Measurements from ENCODE around the gene AGPAT4. TPM values are rescaled to one million over a fixed set of nuclear protein-coding genes. Genes with fewer than 3 reads are reported as not detected.

AGPAT4 gene
- total and polyA plus RNA-seq, 2 donors (not counting 3 experiments of a cell fraction or from before 2014, with no cell fraction given), result 10.2 to 15.2 TPM

- no peaks in the 10 kb centered on the region for H3K9me3 ChIP-seq (replicated peaks; ENCODE audit: control insufficient read depth, insufficient read depth, low read length)
- ChIA-PET CTCF (no interaction called here), POLR2A (no interaction called here)
- no peak for FAIRE-seq
- peaks cover 3 to 16% of the 10 kb centered on the region in 2 experiments for H3K36me3 ChIP-seq (ENCODE audit: control insufficient read depth in 2 of 2, extremely low read depth in 1 of 2, insufficient read depth in 2 of 2, low read length in 2 of 2)
- no TSS peak for BruUV-seq (replicated peaks)
- no peaks in the 10 kb centered on the region for H3K27me3 ChIP-seq (ENCODE audit: control insufficient read depth in 2 of 2, insufficient read depth in 2 of 2, low read length in 2 of 2)
- H3K4me1 ChIP-seq (ENCODE audit: control insufficient read depth, extremely low read depth, insufficient read depth, low read length), result no peaks in the 10 kb centered on the region
- H2AFZ ChIP-seq (ENCODE audit: low read depth, low read length), result no peak overlapping the region
- H4K20me1 ChIP-seq (replicated peaks; ENCODE audit: control insufficient read depth, extremely low read depth, insufficient read depth, low read length), result no peaks in the 10 kb centered on the region
- no peak overlapping the region for H3K4me3 ChIP-seq (replicated peaks in 1 of 3; ENCODE audit: insufficient read depth in 1 of 3, low read depth in 1 of 3, low read length in 3 of 3)
- no peaks in the 10 kb centered on the region for H3K9me1 ChIP-seq (replicated peaks; ENCODE audit: control insufficient read depth, extremely low read depth, insufficient read depth, low read length)
- no peak overlapping the region for H3K4me2 ChIP-seq (ENCODE audit: insufficient read depth, low read length)
- DNase-seq (ENCODE audit: low read depth, low spot score), result no peak
- H3K79me2 ChIP-seq (ENCODE audit: control insufficient read depth, insufficient read depth, low read length), result no peaks in the 10 kb centered on the region
- dilution Hi-C loops (cut with MboI; ENCODE audit: extremely low pct_ligation_motif_present, low sequenced_read_pairs), result no loop called here
- H3K9ac ChIP-seq (replicated peaks; ENCODE audit: extremely low read depth, insufficient read depth, low read length), result no peak overlapping the region
- no peak overlapping the region for H3K27ac ChIP-seq (ENCODE audit: insufficient read depth, low read depth, low read length)
- intact Hi-C loops (cut with micrococcal nuclease), result no loop called here
- no peak for TF ChIP-seq POLR2AphosphoS5 (IDR thresholded peaks at IDR 0.05; ENCODE audit: insufficient read depth, low read depth, low read length)
These were observed 177.9 kb downstream of the AGPAT4 start for GRCh38 chr6:161095916-161096315.

GRCh38 chr6:161094955-161095354 lies 178.9 kb downstream of the AGPAT4 start:
- H2AFZ ChIP-seq (ENCODE audit: low read depth, low read length), result no peak overlapping the region
- no peaks in the 10 kb centered on the region for H3K27me3 ChIP-seq (ENCODE audit: control insufficient read depth in 2 of 2, insufficient read depth in 2 of 2, low read length in 2 of 2)
- peaks cover 4 to 16% of the 10 kb centered on the region in 2 experiments for H3K36me3 ChIP-seq (ENCODE audit: control insufficient read depth in 2 of 2, extremely low read depth in 1 of 2, insufficient read depth in 2 of 2, low read length in 2 of 2)
- intact Hi-C loops (cut with micrococcal nuclease) (no loop called here), dilution Hi-C loops (cut with MboI; ENCODE audit: extremely low pct_ligation_motif_present, low sequenced_read_pairs) (no loop called here)
- ChIA-PET CTCF (interaction anchor here (1.2 kb wide), 1 partner anchor 276 kb away, joined by 4 read pairs; no protein-coding TSS in a partner anchor), POLR2A (no interaction called here)
- FAIRE-seq (no peak), DNase-seq (ENCODE audit: low read depth, low spot score) (no peak)
- BruUV-seq (replicated peaks), result no TSS peak
- H3K4me1 ChIP-seq (ENCODE audit: control insufficient read depth, extremely low read depth, insufficient read depth, low read length), result no peaks in the 10 kb centered on the region
- no peaks in the 10 kb centered on the region for H4K20me1 ChIP-seq (replicated peaks; ENCODE audit: control insufficient read depth, extremely low read depth, insufficient read depth, low read length)
- H3K4me3 ChIP-seq (replicated peaks in 1 of 3; ENCODE audit: insufficient read depth in 1 of 3, low read depth in 1 of 3, low read length in 3 of 3), result no peak overlapping the region
- H3K27ac ChIP-seq (ENCODE audit: insufficient read depth, low read depth, low read length), result no peak overlapping the region
- no peaks in the 10 kb centered on the region for H3K79me2 ChIP-seq (ENCODE audit: control insufficient read depth, insufficient read depth, low read length)
- H3K4me2 ChIP-seq (ENCODE audit: insufficient read depth, low read length), result no peak overlapping the region
- TF ChIP-seq CTCF (IDR thresholded peaks at IDR 0.05; ENCODE audit: extremely low read depth in 1 of 2, insufficient read depth in 1 of 2, low read depth in 1 of 2, low read length in 2 of 2) (no peak), MYC (IDR thresholded peaks at IDR 0.05; ENCODE audit: low read depth, low read length) (no peak), MAX (IDR thresholded peaks at IDR 0.05; ENCODE audit: insufficient read depth, insufficient read length) (no peak), FOS (IDR thresholded peaks at IDR 0.05; ENCODE audit: borderline replicate concordance, insufficient read depth, low read length) (no peak), JUN (IDR thresholded peaks at IDR 0.05; ENCODE audit: borderline replicate concordance, insufficient read depth, insufficient read length, low read depth) (no peak)
- no peaks in the 10 kb centered on the region for H3K9me3 ChIP-seq (replicated peaks; ENCODE audit: control insufficient read depth, insufficient read depth, low read length)
- no peak overlapping the region for H3K9ac ChIP-seq (replicated peaks; ENCODE audit: extremely low read depth, insufficient read depth, low read length)
- H3K9me1 ChIP-seq (replicated peaks; ENCODE audit: control insufficient read depth, extremely low read depth, insufficient read depth, low read length), result no peaks in the 10 kb centered on the region
